Endothelial cell (in vitro differentiated cells): ENCODE measurements around the gene PTPN14. TPM values are rescaled to one million over a fixed set of nuclear protein-coding genes. Genes with fewer than 3 reads are reported as not detected.

Experiments used
- DNase-seq: peaks from one replicate; pipeline ENCODE4 v3.0.0; 2021; ENCODE audit warnings: low spot score
- H3K27ac Mint-ChIP-seq: one replicate; pipeline ENCODE4 v1.8.0; 2021; ENCODE audit warnings: mixed read lengths, inconsistent platforms; ENCODE audit not compliant: unreplicated experiment
- H3K27me3 Mint-ChIP-seq: one replicate; pipeline ENCODE4 v1.8.0; 2021; ENCODE audit warnings: mild to moderate bottlenecking, moderate library complexity, mixed read lengths, inconsistent platforms; ENCODE audit not compliant: unreplicated experiment
- H3K36me3 Mint-ChIP-seq: one replicate; pipeline ENCODE4 v1.8.0; 2021; ENCODE audit warnings: mild to moderate bottlenecking, low read depth, mixed read lengths, inconsistent platforms; ENCODE audit not compliant: unreplicated experiment
- H3K4me1 Mint-ChIP-seq: one replicate; pipeline ENCODE4 v1.8.0; 2021; ENCODE audit warnings: mild to moderate bottlenecking, mixed read lengths, inconsistent platforms; ENCODE audit not compliant: unreplicated experiment
- H3K4me3 Mint-ChIP-seq: one replicate; pipeline ENCODE4 v1.8.0; 2021; ENCODE audit warnings: mild to moderate bottlenecking, mixed read lengths, inconsistent platforms; ENCODE audit not compliant: unreplicated experiment
- H3K9me3 Mint-ChIP-seq: one replicate; pipeline ENCODE4 v1.8.0; 2021; ENCODE audit warnings: mixed read lengths, inconsistent platforms; ENCODE audit not compliant: unreplicated experiment
- total RNA-seq: library from RNA; stranded (reverse); fragmentation: NEBNext Ultra II Directional; extraction: Animal tissue kit (Norgen Biotek cat#: 25700); gene quantifications from one replicate; pipeline ENCODE4 v1.2.1, GENCODE V29; 2021; ENCODE audit not compliant: unreplicated experiment
- TF ChIP-seq, protein P1 (sequence below): fragments of 200-600 bp; sonication (generic); IDR thresholded peaks from one replicate; pipeline ENCODE4 v1.5.0; 2021; ENCODE audit warnings: antibody characterized with exemption; ENCODE audit not compliant: unreplicated experiment

PTPN14 gene
- total RNA-seq, 1 donor from 2014 or later: 46.3 TPM

DNA sequence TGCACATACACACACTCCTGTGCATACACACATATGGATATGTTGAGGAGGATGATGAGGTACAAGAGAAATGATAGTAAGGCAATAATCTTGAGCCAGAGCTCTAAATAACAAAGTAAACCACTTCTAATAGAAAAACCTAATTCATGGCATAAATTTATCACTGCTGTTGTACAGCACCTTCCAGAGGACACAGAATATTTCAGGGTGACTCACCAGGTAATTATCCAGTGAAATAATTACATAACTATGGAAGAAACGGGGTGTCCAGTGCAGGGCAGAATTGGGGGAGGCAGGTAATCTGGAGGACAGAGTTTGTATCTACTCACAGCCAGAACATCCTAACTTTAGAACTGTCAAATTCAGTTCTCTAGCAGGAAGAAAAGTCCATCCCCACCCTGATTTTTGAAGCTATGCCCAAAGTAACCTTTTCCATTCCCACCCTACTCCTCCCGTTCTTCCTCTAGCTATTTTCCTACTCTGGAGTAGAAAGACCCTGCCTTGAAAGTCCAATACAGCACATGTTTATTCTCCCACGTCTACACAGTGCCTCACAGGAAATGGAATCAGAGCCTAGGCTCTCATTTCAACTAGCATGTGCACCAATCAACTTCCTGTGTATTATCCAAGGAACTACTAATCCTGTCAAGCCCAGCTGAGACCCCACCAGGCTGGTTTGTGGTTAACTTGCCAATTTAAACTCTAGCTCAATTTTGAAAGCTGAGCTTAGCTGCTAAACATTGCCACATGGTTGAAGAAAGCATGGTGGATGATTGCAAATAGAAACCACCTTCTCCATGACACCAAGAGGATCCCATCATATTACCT is 96.6 kb downstream of the PTPN14 start:
- no peaks in the 10 kb centered on the region for H3K9me3 Mint-ChIP-seq
- TF ChIP-seq, protein P1, sequence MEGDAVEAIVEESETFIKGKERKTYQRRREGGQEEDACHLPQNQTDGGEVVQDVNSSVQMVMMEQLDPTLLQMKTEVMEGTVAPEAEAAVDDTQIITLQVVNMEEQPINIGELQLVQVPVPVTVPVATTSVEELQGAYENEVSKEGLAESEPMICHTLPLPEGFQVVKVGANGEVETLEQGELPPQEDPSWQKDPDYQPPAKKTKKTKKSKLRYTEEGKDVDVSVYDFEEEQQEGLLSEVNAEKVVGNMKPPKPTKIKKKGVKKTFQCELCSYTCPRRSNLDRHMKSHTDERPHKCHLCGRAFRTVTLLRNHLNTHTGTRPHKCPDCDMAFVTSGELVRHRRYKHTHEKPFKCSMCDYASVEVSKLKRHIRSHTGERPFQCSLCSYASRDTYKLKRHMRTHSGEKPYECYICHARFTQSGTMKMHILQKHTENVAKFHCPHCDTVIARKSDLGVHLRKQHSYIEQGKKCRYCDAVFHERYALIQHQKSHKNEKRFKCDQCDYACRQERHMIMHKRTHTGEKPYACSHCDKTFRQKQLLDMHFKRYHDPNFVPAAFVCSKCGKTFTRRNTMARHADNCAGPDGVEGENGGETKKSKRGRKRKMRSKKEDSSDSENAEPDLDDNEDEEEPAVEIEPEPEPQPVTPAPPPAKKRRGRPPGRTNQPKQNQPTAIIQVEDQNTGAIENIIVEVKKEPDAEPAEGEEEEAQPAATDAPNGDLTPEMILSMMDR: no peak
- peaks cover 23% of the 10 kb centered on the region for H3K4me1 Mint-ChIP-seq
- no peak overlapping the region for H3K4me3 Mint-ChIP-seq
- no peaks in the 10 kb centered on the region for H3K36me3 Mint-ChIP-seq
- no peak overlapping the region for H3K27ac Mint-ChIP-seq
- peaks cover 1% of the 10 kb centered on the region for H3K27me3 Mint-ChIP-seq
- no peak for DNase-seq

DNA sequence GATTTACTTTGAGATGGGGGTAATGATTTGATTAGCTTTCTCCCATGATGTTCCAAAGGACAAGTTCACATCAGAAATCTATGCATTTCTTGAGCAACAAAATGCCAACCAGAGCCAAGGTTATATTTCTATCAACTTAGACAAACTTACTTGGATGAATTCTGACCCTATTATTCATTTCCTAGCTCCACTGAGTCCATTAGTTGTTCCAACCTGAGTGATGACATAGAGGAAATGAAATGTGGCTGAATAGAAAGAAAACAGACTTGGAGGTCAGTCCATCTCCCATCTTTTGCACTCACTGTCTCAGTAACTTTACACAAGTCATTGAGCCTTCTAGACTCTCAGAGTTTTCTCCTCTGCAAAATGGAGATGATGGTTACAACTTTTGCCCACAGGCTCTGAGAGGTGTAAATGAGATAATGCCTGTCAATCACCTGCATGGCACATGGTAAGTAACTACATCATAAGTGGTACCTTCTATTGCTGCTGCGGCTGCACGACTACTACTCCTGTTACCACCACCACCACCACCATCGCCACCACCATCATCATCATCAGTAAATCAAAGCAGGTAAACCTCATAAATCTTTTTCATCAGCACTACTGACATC is 98.2 kb downstream of the PTPN14 start:
- no peaks in the 10 kb centered on the region for H3K9me3 Mint-ChIP-seq
- peaks cover 4% of the 10 kb centered on the region for H3K36me3 Mint-ChIP-seq
- TF ChIP-seq, protein P1: no peak
- no peak for DNase-seq
- H3K4me1 Mint-ChIP-seq: peaks cover 17% of the 10 kb centered on the region
- H3K27ac Mint-ChIP-seq: no peak overlapping the region
- no peak overlapping the region for H3K4me3 Mint-ChIP-seq
- peaks cover 1% of the 10 kb centered on the region for H3K27me3 Mint-ChIP-seq

DNA sequence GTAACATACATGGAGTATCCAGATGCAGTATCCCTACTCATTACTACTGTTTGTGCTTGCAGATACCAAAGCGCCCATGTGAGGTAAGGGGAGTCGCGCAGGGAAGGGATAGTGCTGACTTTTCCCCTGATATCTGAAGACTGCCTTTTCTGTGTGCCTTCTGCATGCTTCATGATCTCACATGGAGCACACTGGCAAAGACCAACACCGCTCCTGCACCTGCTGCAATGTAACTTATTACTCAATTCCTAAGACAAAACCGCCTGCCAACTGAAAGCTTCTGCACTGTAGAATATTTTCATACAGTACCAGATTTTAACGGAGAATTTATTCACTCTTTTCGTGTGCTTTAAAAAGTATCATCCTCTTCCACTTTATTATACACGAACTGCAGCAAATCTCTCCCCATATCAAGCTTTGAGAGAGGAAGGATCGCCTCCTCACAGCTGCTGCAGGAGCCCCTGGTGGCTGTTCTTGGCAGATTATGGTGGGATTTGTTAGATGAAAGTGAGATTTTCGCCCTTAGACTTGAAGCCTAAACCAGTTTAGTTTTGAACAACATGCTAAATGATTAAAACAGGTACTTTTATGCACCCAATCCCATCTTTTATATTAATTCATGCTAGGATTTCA is 99.1 kb downstream of the PTPN14 start:
- TF ChIP-seq, protein P1: no peak
- Mint-ChIP-seq H3K9me3 (no peaks in the 10 kb centered on the region), H3K4me3 (no peak overlapping the region), H3K4me1 (peaks cover 23% of the 10 kb centered on the region), H3K27me3 (peaks cover 1% of the 10 kb centered on the region), H3K36me3 (peaks cover 4% of the 10 kb centered on the region), H3K27ac (no peak overlapping the region)
- DNase-seq: no peak

DNA sequence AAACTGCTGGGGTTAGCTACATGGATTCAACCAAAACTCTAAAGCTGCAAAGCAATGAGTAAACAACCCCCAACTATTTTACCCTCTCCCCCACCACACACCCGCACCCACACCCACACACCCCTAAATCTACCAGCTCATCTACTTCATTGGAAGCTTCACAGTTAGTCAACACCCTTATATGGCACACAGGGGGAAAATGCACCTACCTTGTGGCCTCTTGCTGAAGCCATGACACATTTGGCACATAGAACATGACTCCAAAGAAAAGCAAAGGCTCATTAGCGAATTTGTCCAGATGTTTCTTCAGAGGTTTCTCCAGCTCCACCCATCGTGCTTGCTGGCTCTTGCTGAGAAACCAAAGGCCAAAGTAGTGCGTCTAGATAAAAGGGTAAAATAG is 99.8 kb downstream of the PTPN14 start:
- Mint-ChIP-seq H3K27me3 (peaks cover 1% of the 10 kb centered on the region), H3K9me3 (no peaks in the 10 kb centered on the region), H3K4me3 (no peak overlapping the region), H3K36me3 (peaks cover 4% of the 10 kb centered on the region), H3K4me1 (peaks cover 26% of the 10 kb centered on the region), H3K27ac (no peak overlapping the region)
- TF ChIP-seq, protein P1: no peak
- no peak for DNase-seq
